ENCODE results near the gene CA10.

The CA10 gene

GRCh38 chr17:51995797-51996403, 162.6 kb downstream of the CA10 start:
- no peaks in the 10 kb centered on the region for H3K27me3 Mint-ChIP-seq (ENCODE audit: low read depth)
- H3K36me3 Mint-ChIP-seq (ENCODE audit: low read depth): no peaks in the 10 kb centered on the region
- TF ChIP-seq, protein P1, sequence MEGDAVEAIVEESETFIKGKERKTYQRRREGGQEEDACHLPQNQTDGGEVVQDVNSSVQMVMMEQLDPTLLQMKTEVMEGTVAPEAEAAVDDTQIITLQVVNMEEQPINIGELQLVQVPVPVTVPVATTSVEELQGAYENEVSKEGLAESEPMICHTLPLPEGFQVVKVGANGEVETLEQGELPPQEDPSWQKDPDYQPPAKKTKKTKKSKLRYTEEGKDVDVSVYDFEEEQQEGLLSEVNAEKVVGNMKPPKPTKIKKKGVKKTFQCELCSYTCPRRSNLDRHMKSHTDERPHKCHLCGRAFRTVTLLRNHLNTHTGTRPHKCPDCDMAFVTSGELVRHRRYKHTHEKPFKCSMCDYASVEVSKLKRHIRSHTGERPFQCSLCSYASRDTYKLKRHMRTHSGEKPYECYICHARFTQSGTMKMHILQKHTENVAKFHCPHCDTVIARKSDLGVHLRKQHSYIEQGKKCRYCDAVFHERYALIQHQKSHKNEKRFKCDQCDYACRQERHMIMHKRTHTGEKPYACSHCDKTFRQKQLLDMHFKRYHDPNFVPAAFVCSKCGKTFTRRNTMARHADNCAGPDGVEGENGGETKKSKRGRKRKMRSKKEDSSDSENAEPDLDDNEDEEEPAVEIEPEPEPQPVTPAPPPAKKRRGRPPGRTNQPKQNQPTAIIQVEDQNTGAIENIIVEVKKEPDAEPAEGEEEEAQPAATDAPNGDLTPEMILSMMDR (IDR thresholded peaks at IDR 0.05; ENCODE audit: unreplicated experiment in 3 of 3): no peak
- H3K9me3 Mint-ChIP-seq: no peaks in the 10 kb centered on the region
- H3K4me3 Mint-ChIP-seq: no peak overlapping the region
- peaks cover 7% of the 10 kb centered on the region for H3K4me1 Mint-ChIP-seq
- no peak overlapping the region for H3K27ac Mint-ChIP-seq

GRCh38 chr17:51992864-51993416, 165.6 kb downstream of the CA10 start:
- TF ChIP-seq, protein P1 (IDR thresholded peaks at IDR 0.05; ENCODE audit: unreplicated experiment in 3 of 3): no peak
- Mint-ChIP-seq H3K4me3 (no peak overlapping the region), H3K9me3 (no peaks in the 10 kb centered on the region), H3K36me3 (ENCODE audit: low read depth) (no peaks in the 10 kb centered on the region), H3K27me3 (ENCODE audit: low read depth) (no peaks in the 10 kb centered on the region), H3K4me1 (peaks cover 6% of the 10 kb centered on the region), H3K27ac (no peak overlapping the region)

DNA sequence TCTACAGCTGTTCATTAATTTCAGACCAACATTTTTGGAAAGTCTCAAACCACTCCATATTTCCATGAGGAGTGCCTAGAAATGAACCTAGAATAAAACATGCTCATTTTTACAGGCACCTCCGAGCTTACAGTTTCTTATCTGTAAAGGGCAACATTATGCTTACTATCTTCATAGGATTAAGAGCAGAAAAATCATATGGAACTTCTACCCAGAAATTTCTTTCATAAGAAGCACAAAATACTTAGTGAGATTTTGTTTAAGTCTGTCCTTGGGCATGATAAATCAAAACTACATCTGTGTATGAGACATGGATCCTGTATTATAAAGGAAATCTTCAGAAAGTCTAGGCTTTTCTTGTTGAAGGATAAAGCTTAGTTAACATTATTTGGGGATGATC, 187.4 kb downstream of the CA10 start:
- TF ChIP-seq, protein P1 (IDR thresholded peaks at IDR 0.05; ENCODE audit: unreplicated experiment in 3 of 3): no peak
- H3K36me3 Mint-ChIP-seq (ENCODE audit: low read depth): no peaks in the 10 kb centered on the region
- peaks cover 8% of the 10 kb centered on the region for H3K9me3 Mint-ChIP-seq
- peaks cover 3% of the 10 kb centered on the region for H3K27me3 Mint-ChIP-seq (ENCODE audit: low read depth)
- H3K4me1 Mint-ChIP-seq: no peaks in the 10 kb centered on the region
- H3K4me3 Mint-ChIP-seq: no peak overlapping the region
- no peak overlapping the region for H3K27ac Mint-ChIP-seq

GRCh38 chr17:51961689-51962088, 196.8 kb downstream of the CA10 start:
- H3K36me3 Mint-ChIP-seq (ENCODE audit: low read depth): no peaks in the 10 kb centered on the region
- peaks cover 43% of the 10 kb centered on the region for H3K9me3 Mint-ChIP-seq
- H3K27ac Mint-ChIP-seq: no peak overlapping the region
- peaks cover 7% of the 10 kb centered on the region for H3K4me1 Mint-ChIP-seq
- no peak overlapping the region for H3K4me3 Mint-ChIP-seq
- H3K27me3 Mint-ChIP-seq (ENCODE audit: low read depth): no peaks in the 10 kb centered on the region
- TF ChIP-seq, protein P1 (IDR thresholded peaks at IDR 0.05; ENCODE audit: unreplicated experiment in 3 of 3): no peak

DNA sequence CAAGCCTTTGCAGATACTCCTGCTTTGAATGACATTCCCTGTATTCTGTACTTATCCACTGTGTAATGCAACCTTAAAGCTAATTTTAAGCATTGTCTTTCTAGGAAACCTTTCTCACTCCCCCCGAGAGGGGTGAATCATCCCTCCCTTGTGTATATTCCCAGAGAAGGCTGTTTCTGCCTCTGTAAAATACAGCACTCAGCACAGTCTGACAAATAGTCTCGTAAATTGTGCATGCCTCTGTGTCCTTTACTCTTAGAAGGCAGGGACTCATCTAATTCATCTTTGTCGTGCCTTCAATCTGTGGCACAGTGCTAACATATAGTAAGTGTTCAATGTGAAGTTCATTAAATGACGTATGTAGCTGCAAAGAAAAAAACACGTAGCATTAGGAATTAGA, 200.7 kb downstream of the CA10 start:
- H3K27me3 Mint-ChIP-seq (ENCODE audit: low read depth): no peaks in the 10 kb centered on the region

More for the DNA sequence above, 200.7 kb downstream of the CA10 start:
- TF ChIP-seq, protein P1 (IDR thresholded peaks at IDR 0.05; ENCODE audit: unreplicated experiment in 3 of 3): no peak
- no peak overlapping the region for H3K27ac Mint-ChIP-seq
- H3K4me1 Mint-ChIP-seq: peaks cover 31% of the 10 kb centered on the region
- peaks cover 19% of the 10 kb centered on the region for H3K9me3 Mint-ChIP-seq
- H3K4me3 Mint-ChIP-seq: no peak overlapping the region
- no peaks in the 10 kb centered on the region for H3K36me3 Mint-ChIP-seq (ENCODE audit: low read depth)
